PC-3 (cell line): ENCODE measurements around the gene IL1RAP.

Source experiments
- EZH2 ChIP-seq: fragments of 300-600 bp; sonication (generic); IDR thresholded peaks from one replicate; pipeline ENCODE4 v1.6.1; 2017; ENCODE audit warnings: antibody characterized with exemption, mild to moderate bottlenecking, low read length; ENCODE audit not compliant: unreplicated experiment
- TF ChIP-seq, protein P1 (sequence below): fragments of 300-600 bp; sonication (generic); conservative IDR thresholded peaks from 2 replicates; pipeline ENCODE4 v1.5.1; 2017; ENCODE audit warnings: antibody characterized with exemption, low read depth, mild to moderate bottlenecking, low read length

DNA sequence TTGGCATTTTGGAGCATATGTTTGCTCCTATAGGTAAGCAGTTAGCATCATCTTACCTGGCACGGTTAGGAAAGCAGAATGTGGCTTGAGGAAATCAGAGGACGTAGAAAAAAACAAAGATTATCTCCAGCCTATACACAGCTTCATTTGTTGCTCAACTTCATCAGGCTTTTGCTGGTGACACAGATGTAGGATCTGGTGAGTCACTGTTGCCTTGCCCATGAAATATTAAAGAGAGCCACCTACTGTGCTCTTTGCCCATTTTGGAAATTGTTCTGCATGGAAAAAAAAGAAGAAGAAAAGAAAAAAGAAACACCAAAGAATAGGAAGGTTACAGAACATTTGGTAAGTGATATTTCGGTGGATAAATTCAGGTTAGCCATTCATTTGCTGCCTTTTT, 3.8 kb downstream of the IL1RAP start:
- TF ChIP-seq EZH2: no peak
- TF ChIP-seq, protein P1, sequence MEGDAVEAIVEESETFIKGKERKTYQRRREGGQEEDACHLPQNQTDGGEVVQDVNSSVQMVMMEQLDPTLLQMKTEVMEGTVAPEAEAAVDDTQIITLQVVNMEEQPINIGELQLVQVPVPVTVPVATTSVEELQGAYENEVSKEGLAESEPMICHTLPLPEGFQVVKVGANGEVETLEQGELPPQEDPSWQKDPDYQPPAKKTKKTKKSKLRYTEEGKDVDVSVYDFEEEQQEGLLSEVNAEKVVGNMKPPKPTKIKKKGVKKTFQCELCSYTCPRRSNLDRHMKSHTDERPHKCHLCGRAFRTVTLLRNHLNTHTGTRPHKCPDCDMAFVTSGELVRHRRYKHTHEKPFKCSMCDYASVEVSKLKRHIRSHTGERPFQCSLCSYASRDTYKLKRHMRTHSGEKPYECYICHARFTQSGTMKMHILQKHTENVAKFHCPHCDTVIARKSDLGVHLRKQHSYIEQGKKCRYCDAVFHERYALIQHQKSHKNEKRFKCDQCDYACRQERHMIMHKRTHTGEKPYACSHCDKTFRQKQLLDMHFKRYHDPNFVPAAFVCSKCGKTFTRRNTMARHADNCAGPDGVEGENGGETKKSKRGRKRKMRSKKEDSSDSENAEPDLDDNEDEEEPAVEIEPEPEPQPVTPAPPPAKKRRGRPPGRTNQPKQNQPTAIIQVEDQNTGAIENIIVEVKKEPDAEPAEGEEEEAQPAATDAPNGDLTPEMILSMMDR: peak; percentile 53; the same call in 1 of the 2 replicates
